B cell (primary cell): Measurements from ENCODE around the gene EHBP1L1. TPM values are rescaled to one million over a fixed set of nuclear protein-coding genes. Genes with fewer than 3 reads are reported as not detected.
A peak's percentile ranks its signal among the peaks of the same experiment; 100 is the strongest.

Experiments used
- ATAC-seq: fragments of 200-7000 bp; cut with Tn5 transposase; one replicate; pipeline ENCODE4 v1.10.0; 2021; ENCODE audit warnings: low read depth, mild to moderate bottlenecking, moderate number of reproducible peaks, moderate library complexity
- CTCF ChIA-PET: fragments of 350-600 bp; sonication (Branson Sonifier 250); formaldehyde crosslinking; loops from one replicate; lab custom pipeline; 2021; ENCODE audit warnings: antibody characterized with exemption, inconsistent platforms; lab: Charles Lee
- POLR2A ChIA-PET: fragments of 350-600 bp; sonication (Branson Sonifier 250); formaldehyde crosslinking; loops from one replicate; lab custom pipeline; 2021; ENCODE audit warnings: antibody characterized with exemption; lab: Charles Lee
- DNase-seq: peaks from one replicate; pipeline ENCODE4 v3.0.0; 2013
- H2AFZ ChIP-seq: 2 replicates; pipeline ENCODE4 v1.6.1; 2012; ENCODE audit warnings: mild to moderate bottlenecking, low read depth, low read length; ENCODE audit not compliant: insufficient read depth, poor library complexity, severe bottlenecking
- H3K27ac ChIP-seq, 2 donors: 1 replicate in 1 of 2; 2 replicates in 1 of 2; pipeline ENCODE4 v1.5.1; 2012 to 2013; ENCODE audit warnings: low read length in 2 of 2, mild to moderate bottlenecking in 2 of 2, moderate library complexity in 1 of 2
- H3K27me3 ChIP-seq, 4 experiments: fragments of 200-600 bp in 1 of 4; sonication (generic) in 1 of 4; replicated peaks in 1 of 4; 1 replicate in 2 of 4; 2 replicates in 2 of 4; pipeline versions ENCODE4 v1.6.1 to v1.7.0; 2013 to 2016; ENCODE audit warnings: low read length in 3 of 4, mild to moderate bottlenecking in 2 of 4, mixed read lengths in 1 of 4, moderate library complexity in 1 of 4; ENCODE audit not compliant: insufficient read depth in 4 of 4, control insufficient read depth in 3 of 4; ENCODE audit errors: control extremely low read depth in 1 of 4
- H3K36me3 ChIP-seq, 2 experiments: replicated peaks in 1 of 2; 1 replicate in 1 of 2; 2 replicates in 1 of 2; pipeline versions ENCODE4 v1.6.1 to v1.7.1; 2013; ENCODE audit warnings: low read length in 1 of 2; ENCODE audit not compliant: insufficient read depth in 2 of 2, control insufficient read depth in 1 of 2; ENCODE audit errors: control extremely low read depth in 1 of 2, extremely low read depth in 1 of 2
- H3K4me1 ChIP-seq, 2 donors: fragments of 200-600 bp in 1 of 2; sonication (generic) in 1 of 2; 1 replicate in 1 of 2; 2 replicates in 1 of 2; pipeline versions ENCODE4 v1.5.1 to v1.6.1; 2013 to 2017; ENCODE audit warnings: low read length in 2 of 2; ENCODE audit not compliant: control insufficient read depth in 2 of 2, insufficient read depth in 2 of 2
- H3K4me2 ChIP-seq: replicated peaks from 2 replicates; pipeline ENCODE3; 2012; ENCODE audit warnings: mild to moderate bottlenecking, low read depth, low read length; ENCODE audit not compliant: poor library complexity, severe bottlenecking
- H3K4me3 ChIP-seq, 5 experiments: fragments of 200-600 bp in 1 of 5; sonication (generic) in 1 of 5; 1 replicate in 3 of 5; 2 replicates in 2 of 5; pipeline versions ENCODE4 v1.5.1 to v1.7.0; 2011 to 2016; ENCODE audit warnings: low read length in 4 of 5, mild to moderate bottlenecking in 4 of 5, low read depth in 2 of 5, control low read depth in 1 of 5, moderate library complexity in 1 of 5; ENCODE audit not compliant: insufficient read depth in 1 of 5; ENCODE audit errors: control extremely low read depth in 1 of 5, extremely low read depth in 1 of 5
- H3K79me2 ChIP-seq: fragments of 200-600 bp; sonication (generic); one replicate; pipeline ENCODE4 v1.6.0; 2016; ENCODE audit warnings: low read length; ENCODE audit not compliant: control insufficient read depth, insufficient read depth
- H3K9ac ChIP-seq: fragments of 200-600 bp; sonication (generic); 2 replicates; pipeline ENCODE4 v1.6.1; 2017; ENCODE audit warnings: mild to moderate bottlenecking, low read length, moderate library complexity
- H3K9me3 ChIP-seq, 3 donors: one replicate each; pipeline versions ENCODE4 v1.6.1 to v1.7.1; 2013; ENCODE audit warnings: low read length in 2 of 3; ENCODE audit not compliant: control insufficient read depth in 2 of 3, insufficient read depth in 1 of 3; ENCODE audit errors: control extremely low read depth in 1 of 3
- H4K20me1 ChIP-seq: 2 replicates; pipeline ENCODE4 v1.6.0; 2012; ENCODE audit warnings: mild to moderate bottlenecking, low read length; ENCODE audit not compliant: insufficient read depth, control insufficient read depth, poor library complexity, severe bottlenecking
- H3K27ac Mint-ChIP-seq: one replicate; pipeline ENCODE4 v1.8.0; 2021; ENCODE audit warnings: mixed read lengths
- H3K27me3 Mint-ChIP-seq: one replicate; pipeline ENCODE4 v1.8.0; 2021; ENCODE audit warnings: mixed read lengths
- H3K4me1 Mint-ChIP-seq: one replicate; pipeline ENCODE4 v1.8.0; 2021; ENCODE audit warnings: mixed read lengths
- H3K4me3 Mint-ChIP-seq: one replicate; pipeline ENCODE4 v1.8.0; 2021; ENCODE audit warnings: mixed read lengths
- H3K9me3 Mint-ChIP-seq: one replicate; pipeline ENCODE4 v1.8.0; 2022; ENCODE audit warnings: mixed read lengths; ENCODE audit not compliant: insufficient read depth
- CTCF ChIP-seq: fragments of 200-600 bp; IDR thresholded peaks from one replicate; pipeline ENCODE4 v1.8.0; 2022; ENCODE audit warnings: antibody characterized with exemption, mild to moderate bottlenecking
- EZH2 ChIP-seq: IDR thresholded peaks from 2 replicates; pipeline ENCODE4 v1.6.1; 2012; ENCODE audit warnings: borderline replicate concordance, low read depth, mild to moderate bottlenecking, moderate library complexity, low read length; ENCODE audit not compliant: insufficient read depth, poor library complexity, severe bottlenecking
- WGBS: methylation state at CpG from one replicate; pipeline ENCODE4 v1.1.5; 2013; ENCODE audit warnings: missing lambda C conversion rate; ENCODE audit not compliant: insufficient coverage; 5-methylcytosine and 5-hydroxymethylcytosine counted together
- intact Hi-C: fragments of 100-400 bp; cut with micrococcal nuclease; formaldehyde crosslinking; loops from one replicate; pipeline ENCODE4 v1.10.0; 2022
- polyA plus RNA-seq: library from polyadenylated mRNA; depleted of rRNA; stranded (reverse); fragments of >200 nt; gene quantifications from 2 replicates; pipeline ENCODE4 v1.2.3, GENCODE V29; 2012
- total RNA-seq, 2 donors: library from RNA; stranded (reverse); fragments of 120-200 nt in 1 of 2; gene quantifications; 1 replicate in 1 of 2; 2 replicates in 1 of 2; pipeline versions ENCODE4 v1.2.3 to v1.2.4, GENCODE V29; 2013 to 2022

The EHBP1L1 gene
- total and polyA plus RNA-seq, 2 donors (not counting 1 experiment from before 2014, with no cell fraction given), result 202 to 279 TPM

- Histone ChIP-seq H2AFZ (no peak overlapping the region), H3K27me3 (no peaks in the 10 kb centered on the region), H3K4me2 (no peak overlapping the region), H3K4me1 (peaks cover 28 to 38% of the 10 kb centered on the region in 2 donors), H3K27ac (no peak overlapping the region), H3K36me3 (peaks cover 0 to 9% of the 10 kb centered on the region in 2 experiments), H4K20me1 (peaks cover 7% of the 10 kb centered on the region), H3K9ac (no peak overlapping the region), H3K9me3 (no peaks in the 10 kb centered on the region), H3K79me2 (no peaks in the 10 kb centered on the region), H3K4me3 (no peak overlapping the region)
- 90% methylated on average over 2 of the region's 3 CpGs for WGBS
- Mint-ChIP-seq H3K27me3 (no peaks in the 10 kb centered on the region), H3K4me3 (no peak overlapping the region), H3K27ac (peak overlapping the region; percentile 5), H3K4me1 (peaks cover 43% of the 10 kb centered on the region), H3K9me3 (no peaks in the 10 kb centered on the region)
- DNase-seq (no peak), ATAC-seq (no peak)
- POLR2A ChIA-PET, result interaction anchor here (0.6 to 1.1 kb wide), 3 partner anchors 47 to 140 kb away, joined by 3 read pairs; partner anchors contain the start of gene KCNK7
- intact Hi-C loops, result loop anchor here (10.0 kb wide), 1 partner anchor 428 kb away; the partner anchor contains the start of genes TM7SF2 and ZNHIT2
- TF ChIP-seq CTCF (no peak), EZH2 (no peak)
- CTCF ChIA-PET, result interaction anchor here (1.0 to 9.2 kb wide), 6 partner anchors 9 to 154 kb away, joined by 4 to 144 read pairs (median 49); partner anchors contain the start of genes FAM89B and ZNRD2
These were observed 33.0 kb upstream of the EHBP1L1 start for GRCh38 chr11:65542738-65543390.

DNA sequence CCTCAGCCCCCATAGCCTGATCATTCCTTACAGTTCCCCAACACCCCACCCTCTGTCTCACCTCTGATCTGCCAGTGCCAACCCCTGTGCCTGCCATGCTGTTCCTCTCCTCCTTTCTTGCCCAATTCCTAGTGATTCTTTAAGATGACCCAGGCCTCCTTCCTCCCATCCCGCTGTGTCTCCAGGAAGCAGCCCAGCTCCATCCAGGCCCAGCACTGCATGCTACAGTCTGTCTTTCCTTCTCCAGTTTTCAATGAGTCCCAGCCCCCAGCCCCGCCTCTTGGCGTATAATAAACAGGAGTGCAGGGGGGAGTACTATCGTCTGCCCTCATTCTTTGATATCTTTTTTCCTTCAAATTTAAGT is 30.0 kb upstream of the EHBP1L1 start:
- 33% methylated on average over 3 of the region's 4 CpGs for WGBS
- ChIA-PET CTCF (interaction anchor here (1.3 to 9.2 kb wide), 3 partner anchors 26 to 69 kb away, joined by 3 to 144 read pairs (median 86); partner anchors contain the start of genes FAM89B and ZNRD2), POLR2A (interaction anchor here (0.6 to 3.2 kb wide), 5 partner anchors 13 to 94 kb away, joined by 3 to 11 read pairs (median 3); partner anchors contain the start of genes FAM89B, LTBP3 and ZNRD2)
- DNase-seq, result no peak
- Mint-ChIP-seq H3K27me3 (no peaks in the 10 kb centered on the region), H3K9me3 (no peaks in the 10 kb centered on the region), H3K4me1 (peaks cover 58% of the 10 kb centered on the region), H3K27ac (peak overlapping the region; percentile 93), H3K4me3 (peak overlapping the region; percentile 89)
- no peaks in the 10 kb centered on the region for H4K20me1 ChIP-seq
- H3K9ac ChIP-seq, result no peak overlapping the region
- no peak for TF ChIP-seq EZH2
- no peak for TF ChIP-seq CTCF
- H3K27me3 ChIP-seq, result no peaks in the 10 kb centered on the region
- no peak for ATAC-seq
- peaks cover 36 to 52% of the 10 kb centered on the region in 2 donors for H3K4me1 ChIP-seq
- H2AFZ ChIP-seq, result no peak overlapping the region
- no peaks in the 10 kb centered on the region for H3K36me3 ChIP-seq
- H3K4me2 ChIP-seq, result peak overlapping the region; percentile 90
- peak overlapping the region in 3 of 5 experiments; percentile 31 to 55 (median 48) for H3K4me3 ChIP-seq
- H3K9me3 ChIP-seq, result no peaks in the 10 kb centered on the region
- no peaks in the 10 kb centered on the region for H3K79me2 ChIP-seq
- intact Hi-C loops, result loop anchor here (1.0 to 10.0 kb wide), 3 partner anchors 24 to 431 kb away; partner anchors contain the start of genes PCNX3, TM7SF2, ZNHIT2 and ZNRD2
- peak overlapping the region; percentile 79 to 93 for H3K27ac ChIP-seq
